Sigmoid colon (tissue), 7 donors: ENCODE data around the gene SUGP1. TPM values are rescaled to one million over a fixed set of nuclear protein-coding genes. Genes with fewer than 3 reads are reported as not detected.
A peak's percentile ranks its signal among the peaks of the same experiment; 100 is the strongest.

Experiments
- DNase-seq: peaks from one replicate; pipeline ENCODE4 v3.0.0-alpha.2; 2019
- H3K27ac ChIP-seq, 4 donors: fragments of 200-600 bp; sonication (generic); one replicate each; pipeline ENCODE4 v1.5.1; 2016 to 2019; ENCODE audit warnings: mild to moderate bottlenecking in 1 of 4
- H3K27me3 ChIP-seq, 3 donors: fragments of 200-600 bp; sonication (generic); one replicate each; pipeline ENCODE4 v1.5.1; 2019; ENCODE audit warnings: mild to moderate bottlenecking in 1 of 3
- H3K36me3 ChIP-seq, 4 donors: fragments of 200-600 bp; sonication (generic); one replicate each; pipeline ENCODE4 v1.5.1; 2016 to 2019
- H3K4me1 ChIP-seq, 4 donors: fragments of 200-600 bp; sonication (generic); one replicate each; pipeline ENCODE4 v1.5.1; 2017 to 2019
- H3K4me3 ChIP-seq, 4 donors: fragments of 200-600 bp; sonication (generic); one replicate each; pipeline ENCODE4 v1.5.1; 2017 to 2019; ENCODE audit warnings: mild to moderate bottlenecking in 2 of 4, moderate library complexity in 1 of 4
- H3K9me3 ChIP-seq, 4 donors: fragments of 200-600 bp in 3 of 4; sonication (generic) in 3 of 4; one replicate each; pipeline versions ENCODE4 v1.5.1 to v1.6.1; 2013 to 2019
- EP300 ChIP-seq, 4 donors: sonication (generic); formaldehyde crosslinking; IDR thresholded peaks; one replicate each; pipeline ENCODE4 v1.6.1; 2017; ENCODE audit warnings: antibody characterized with exemption in 4 of 4
- POLR2A ChIP-seq, 2 donors: fragments of 450-650 bp; IDR thresholded peaks; one replicate each; pipeline ENCODE4 v1.6.1; 2016; ENCODE audit warnings: antibody characterized with exemption in 2 of 2, mild to moderate bottlenecking in 2 of 2, moderate library complexity in 2 of 2
- POLR2AphosphoS5 ChIP-seq, 4 donors: sonication (generic); formaldehyde crosslinking; IDR thresholded peaks; one replicate each; pipeline ENCODE4 v1.6.1; 2017; ENCODE audit warnings: antibody characterized with exemption in 4 of 4
- WGBS, 2 donors: extraction: QIAGEN DNeasy Blood & Tissue Kit; methylation state at CpG; one replicate each; pipeline ENCODE4 v1.1.7; 2013; 5-methylcytosine and 5-hydroxymethylcytosine counted together
- intact Hi-C: fragments of 100-400 bp; cut with DNase I; formaldehyde crosslinking; loops from one replicate; pipeline ENCODE4 v1.15.1; 2023
- polyA plus RNA-seq, 3 donors: library from polyadenylated mRNA; stranded (reverse); fragments of 200-250 nt; gene quantifications; one replicate each; pipeline ENCODE4 v1.2.3, GENCODE V29; 2013
- total RNA-seq, 4 donors: library from RNA; depleted of rRNA; stranded (reverse); fragments of >200 nt; gene quantifications; one replicate each; pipeline ENCODE4 v1.1.0, GENCODE V29; 2016
- TF ChIP-seq, protein P1 (sequence below), 4 experiments: fragments of 450-650 bp in 3 of 4; fragments of 200-600 bp in 1 of 4; IDR thresholded peaks; one replicate each; pipeline ENCODE4 v1.5.1; 2016 to 2019; ENCODE audit warnings: antibody characterized with exemption in 4 of 4, mild to moderate bottlenecking in 3 of 4, moderate library complexity in 2 of 4
- donor health status: healthy with polysubstance abuse.
- donor health status: Bipolar disorder and iron deficiency.
- donor health status: healthy.

Gene SUGP1
- total and polyA plus RNA-seq, 7 donors = 21.0 to 51.0 (median 32.1) TPM

DNA sequence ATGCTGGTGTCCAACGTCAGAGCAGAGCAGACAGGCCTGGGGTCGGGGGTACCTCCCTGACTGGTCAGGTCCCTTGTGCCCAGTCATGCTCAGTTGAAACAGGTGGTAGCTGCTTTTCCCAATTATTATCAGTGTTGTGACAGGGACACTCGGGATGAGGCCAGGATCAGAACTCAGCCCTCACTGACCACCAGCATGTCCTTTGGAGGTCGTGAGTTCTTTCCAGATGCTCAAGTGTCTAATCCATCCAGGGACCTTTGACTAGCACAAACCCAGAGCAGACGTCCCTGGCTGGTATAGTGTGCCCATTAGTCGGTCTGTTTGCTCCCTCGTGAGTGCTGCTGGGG is 22.7 kb upstream of the SUGP1 start:
- no peak for DNase-seq
- Histone ChIP-seq H3K27ac (no peak overlapping the region), H3K36me3 (peaks cover 71 to 100% (median 86%) of the 10 kb centered on the region in 4 donors), H3K4me1 (no peaks in the 10 kb centered on the region), H3K27me3 (no peaks in the 10 kb centered on the region), H3K9me3 (no peaks in the 10 kb centered on the region), H3K4me3 (no peak overlapping the region)
- intact Hi-C loops = loop anchor here (10.0 kb wide), 1 partner anchor 198 kb away; no protein-coding TSS in a partner anchor
- 69 to 79% methylated on average over 7 of the region's 7 CpGs for WGBS, 2 donors
- TF ChIP-seq POLR2A (IDR thresholded peaks at IDR 0.05) = no peak
- TF ChIP-seq, protein P1, sequence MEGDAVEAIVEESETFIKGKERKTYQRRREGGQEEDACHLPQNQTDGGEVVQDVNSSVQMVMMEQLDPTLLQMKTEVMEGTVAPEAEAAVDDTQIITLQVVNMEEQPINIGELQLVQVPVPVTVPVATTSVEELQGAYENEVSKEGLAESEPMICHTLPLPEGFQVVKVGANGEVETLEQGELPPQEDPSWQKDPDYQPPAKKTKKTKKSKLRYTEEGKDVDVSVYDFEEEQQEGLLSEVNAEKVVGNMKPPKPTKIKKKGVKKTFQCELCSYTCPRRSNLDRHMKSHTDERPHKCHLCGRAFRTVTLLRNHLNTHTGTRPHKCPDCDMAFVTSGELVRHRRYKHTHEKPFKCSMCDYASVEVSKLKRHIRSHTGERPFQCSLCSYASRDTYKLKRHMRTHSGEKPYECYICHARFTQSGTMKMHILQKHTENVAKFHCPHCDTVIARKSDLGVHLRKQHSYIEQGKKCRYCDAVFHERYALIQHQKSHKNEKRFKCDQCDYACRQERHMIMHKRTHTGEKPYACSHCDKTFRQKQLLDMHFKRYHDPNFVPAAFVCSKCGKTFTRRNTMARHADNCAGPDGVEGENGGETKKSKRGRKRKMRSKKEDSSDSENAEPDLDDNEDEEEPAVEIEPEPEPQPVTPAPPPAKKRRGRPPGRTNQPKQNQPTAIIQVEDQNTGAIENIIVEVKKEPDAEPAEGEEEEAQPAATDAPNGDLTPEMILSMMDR (IDR thresholded peaks at IDR 0.05) = peak in 1 of 4 experiments; percentile 18

- intact Hi-C loops = loop anchor here (10.0 kb wide), 1 partner anchor 198 kb away; no protein-coding TSS in a partner anchor
- no peak overlapping the region for H3K4me3 ChIP-seq
- no peaks in the 10 kb centered on the region for H3K4me1 ChIP-seq
- H3K27ac ChIP-seq = no peak overlapping the region
- H3K9me3 ChIP-seq = no peaks in the 10 kb centered on the region
- DNase-seq = no peak
- H3K36me3 ChIP-seq = peaks cover 72 to 100% (median 86%) of the 10 kb centered on the region in 4 donors
- 63 to 78% methylated on average over 28 of the region's 28 CpGs for WGBS, 2 donors
- no peak for TF ChIP-seq POLR2A (IDR thresholded peaks at IDR 0.05)
- no peak for TF ChIP-seq EP300 (IDR thresholded peaks at IDR 0.05)
- TF ChIP-seq, protein P1 (IDR thresholded peaks at IDR 0.05) = peak; percentile 50 to 85 (median 68)
- TF ChIP-seq POLR2AphosphoS5 (IDR thresholded peaks at IDR 0.05) = peak in 2 of 4 donors; percentile 21 to 37
- H3K27me3 ChIP-seq = no peaks in the 10 kb centered on the region
These were observed 22.0 kb upstream of the SUGP1 start for GRCh38 chr19:19342086-19343015.

- 93 to 96% methylated on average over 11 of the region's 11 CpGs for WGBS, 2 donors
- intact Hi-C loops = loop anchor here (10.0 kb wide), 1 partner anchor 196 kb away; no protein-coding TSS in a partner anchor
- no peaks in the 10 kb centered on the region for H3K27me3 ChIP-seq
These were observed 20.7 kb upstream of the SUGP1 start for GRCh38 chr19:19341026-19341425.

GRCh38 chr19:19338082-19338481 is 17.8 kb upstream of the SUGP1 start:
- TF ChIP-seq EP300 (IDR thresholded peaks at IDR 0.05) (no peak), POLR2AphosphoS5 (IDR thresholded peaks at IDR 0.05) (no peak), POLR2A (IDR thresholded peaks at IDR 0.05) (no peak)
- TF ChIP-seq, protein P1 (IDR thresholded peaks at IDR 0.05) = no peak
- DNase-seq = no peak
- no peaks in the 10 kb centered on the region for H3K4me1 ChIP-seq
- intact Hi-C loops = no loop called here
- H3K9me3 ChIP-seq = no peaks in the 10 kb centered on the region
- H3K4me3 ChIP-seq = no peak overlapping the region
- H3K27me3 ChIP-seq = no peaks in the 10 kb centered on the region
- peaks cover 53 to 99% (median 71%) of the 10 kb centered on the region in 4 donors for H3K36me3 ChIP-seq
- no peak overlapping the region for H3K27ac ChIP-seq
- 92 to 96% methylated on average over 7 of the region's 7 CpGs for WGBS, 2 donors

More at GRCh38 chr19:19341026-19341425, 20.7 kb upstream of the SUGP1 start:
- no peak for DNase-seq
- Histone ChIP-seq H3K36me3 (peaks cover 72 to 100% (median 87%) of the 10 kb centered on the region in 4 donors), H3K27ac (no peak overlapping the region), H3K4me1 (no peaks in the 10 kb centered on the region), H3K9me3 (no peaks in the 10 kb centered on the region), H3K4me3 (no peak overlapping the region)
- TF ChIP-seq POLR2AphosphoS5 (IDR thresholded peaks at IDR 0.05) = no peak
- TF ChIP-seq POLR2A (IDR thresholded peaks at IDR 0.05) = no peak
- TF ChIP-seq, protein P1 (IDR thresholded peaks at IDR 0.05) = no peak
- no peak for TF ChIP-seq EP300 (IDR thresholded peaks at IDR 0.05)
